Panc1 (cell line): Measurements from ENCODE around the gene DNAH3. TPM values are rescaled to one million over a fixed set of nuclear protein-coding genes. Genes with fewer than 3 reads are reported as not detected.

Experiments used
- ATAC-seq: fragments of 200-7000 bp; cut with Tn5 transposase; 2 replicates; pipeline ENCODE4 v1.9.1; 2020; ENCODE audit warnings: mild to moderate bottlenecking, moderate library complexity
- BruUV-seq: library from RNA; stranded (reverse); fragments of 400-500 nt; replicated peaks from 2 replicates; lab custom pipeline; 2021; lab: Mats Ljungman, UMichigan
- CTCF ChIA-PET: fragments of 300-600 bp; sonication (Branson Sonifier 250); formaldehyde crosslinking; loops from one replicate; lab custom pipeline; 2022; ENCODE audit warnings: antibody characterized with exemption; lab: Charles Lee
- POLR2A ChIA-PET: fragments of 300-600 bp; sonication (Branson Sonifier 250); formaldehyde crosslinking; loops from one replicate; lab custom pipeline; 2022; ENCODE audit warnings: antibody characterized with exemption; lab: Charles Lee
- DNase-seq: peaks from one replicate; pipeline ENCODE4 v3.0.0-alpha.2; 2010; ENCODE audit warnings: low read depth, low spot score
- H3K27ac ChIP-seq: 2 replicates; pipeline ENCODE4 v1.5.1; 2011; ENCODE audit warnings: mild to moderate bottlenecking, low read length, inconsistent platforms
- H3K27me3 ChIP-seq: fragments of 200-500 bp; sonication (Bioruptor generic); 2 replicates; pipeline ENCODE4 v1.6.0; 2014; ENCODE audit warnings: low read length, inconsistent platforms; ENCODE audit not compliant: control insufficient read depth, insufficient read depth
- H3K36me3 ChIP-seq: fragments of 200-500 bp; sonication (Bioruptor generic); 2 replicates; pipeline ENCODE4 v1.5.1; 2014; ENCODE audit warnings: inconsistent platforms, mild to moderate bottlenecking, low read length, moderate library complexity; ENCODE audit not compliant: control insufficient read depth, insufficient read depth
- H3K4me1 ChIP-seq: 2 replicates; pipeline ENCODE4 v1.5.1; 2011; ENCODE audit warnings: inconsistent platforms, mild to moderate bottlenecking, low read length, moderate library complexity; ENCODE audit not compliant: control insufficient read depth, insufficient read depth
- H3K4me3 ChIP-seq, 2 experiments: 2 replicates each; pipeline ENCODE4 v1.5.1; 2011 to 2012; ENCODE audit warnings: low read depth in 2 of 2, low read length in 2 of 2, mild to moderate bottlenecking in 2 of 2, inconsistent platforms in 1 of 2, moderate library complexity in 1 of 2
- H3K9me3 ChIP-seq: fragments of 200-500 bp; sonication (Bioruptor generic); 2 replicates; pipeline ENCODE4 v1.5.1; 2014; ENCODE audit warnings: low read depth, mild to moderate bottlenecking, inconsistent platforms, low read length, moderate library complexity; ENCODE audit not compliant: control insufficient read depth, insufficient read depth
- POLR2AphosphoS5 ChIP-seq: IDR thresholded peaks from 2 replicates; pipeline ENCODE4 v1.6.1; 2012; ENCODE audit warnings: mild to moderate bottlenecking, low read depth, low read length, moderate library complexity
- SIN3A ChIP-seq: IDR thresholded peaks from 2 replicates; pipeline ENCODE4 v1.6.1; 2012; ENCODE audit warnings: low read depth, mild to moderate bottlenecking, low read length, moderate library complexity, borderline replicate concordance; ENCODE audit not compliant: insufficient read depth
- TCF7L2 ChIP-seq: IDR thresholded peaks from 2 replicates; pipeline ENCODE4 v1.6.1; 2011; ENCODE audit warnings: mild to moderate bottlenecking, low read depth, low read length, inconsistent platforms
- in situ Hi-C: cut with HindIII; loops from 2 replicates; pipeline ENCODE4 v1.10.0; 2016; ENCODE audit warnings: low sequenced_read_pairs, low pct_unique_long_range_greater_than_20kb
- intact Hi-C: fragments of 100-400 bp; cut with micrococcal nuclease; formaldehyde crosslinking; loops from one replicate; pipeline ENCODE4 v1.10.0; 2022; ENCODE audit not compliant: unreplicated experiment
- total RNA-seq: library from RNA; stranded (reverse); gene quantifications from one replicate; pipeline ENCODE4 v1.2.1, GENCODE V29; 2021; ENCODE audit not compliant: unreplicated experiment
- TF ChIP-seq, protein P1 (sequence below), 2 experiments: IDR thresholded peaks; 2 replicates each; pipeline ENCODE4 v1.6.1; 2011 to 2012; ENCODE audit warnings: low read depth in 2 of 2, control low read depth in 1 of 2, low read length in 1 of 2, mild to moderate bottlenecking in 1 of 2, moderate library complexity in 1 of 2; ENCODE audit not compliant: insufficient read depth in 1 of 2
- TF ChIP-seq, protein P2 (sequence below): fragments of 450-650 bp; IDR thresholded peaks from 2 replicates; pipeline ENCODE4 v1.5.1; 2017; ENCODE audit warnings: mild to moderate bottlenecking

DNAH3 gene
- total RNA-seq, 1 experiment from 2014 or later, result 0.62 TPM

DNA sequence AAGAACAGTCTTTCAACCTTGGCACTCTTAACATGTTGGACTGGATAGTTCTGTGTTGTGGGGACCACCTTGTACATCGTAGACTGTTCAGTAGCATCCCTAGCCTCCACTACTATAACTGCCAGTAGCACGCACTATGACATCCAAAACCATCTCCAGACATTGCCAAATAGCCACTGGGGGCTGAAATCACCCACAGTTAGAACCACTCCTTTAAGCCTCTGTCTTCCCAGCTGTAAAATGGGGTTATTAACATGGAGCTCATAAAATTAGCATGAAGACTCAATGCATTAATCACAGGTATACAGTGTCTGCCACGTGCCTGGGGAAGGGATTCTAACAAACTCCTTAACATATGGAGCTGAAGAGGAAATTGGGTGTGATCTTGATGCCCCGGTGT lies 200.4 kb downstream of the DNAH3 start:
- no peaks in the 10 kb centered on the region for H3K9me3 ChIP-seq
- TF ChIP-seq SIN3A (no peak), POLR2AphosphoS5 (no peak), TCF7L2 (no peak)
- TF ChIP-seq, protein P1, sequence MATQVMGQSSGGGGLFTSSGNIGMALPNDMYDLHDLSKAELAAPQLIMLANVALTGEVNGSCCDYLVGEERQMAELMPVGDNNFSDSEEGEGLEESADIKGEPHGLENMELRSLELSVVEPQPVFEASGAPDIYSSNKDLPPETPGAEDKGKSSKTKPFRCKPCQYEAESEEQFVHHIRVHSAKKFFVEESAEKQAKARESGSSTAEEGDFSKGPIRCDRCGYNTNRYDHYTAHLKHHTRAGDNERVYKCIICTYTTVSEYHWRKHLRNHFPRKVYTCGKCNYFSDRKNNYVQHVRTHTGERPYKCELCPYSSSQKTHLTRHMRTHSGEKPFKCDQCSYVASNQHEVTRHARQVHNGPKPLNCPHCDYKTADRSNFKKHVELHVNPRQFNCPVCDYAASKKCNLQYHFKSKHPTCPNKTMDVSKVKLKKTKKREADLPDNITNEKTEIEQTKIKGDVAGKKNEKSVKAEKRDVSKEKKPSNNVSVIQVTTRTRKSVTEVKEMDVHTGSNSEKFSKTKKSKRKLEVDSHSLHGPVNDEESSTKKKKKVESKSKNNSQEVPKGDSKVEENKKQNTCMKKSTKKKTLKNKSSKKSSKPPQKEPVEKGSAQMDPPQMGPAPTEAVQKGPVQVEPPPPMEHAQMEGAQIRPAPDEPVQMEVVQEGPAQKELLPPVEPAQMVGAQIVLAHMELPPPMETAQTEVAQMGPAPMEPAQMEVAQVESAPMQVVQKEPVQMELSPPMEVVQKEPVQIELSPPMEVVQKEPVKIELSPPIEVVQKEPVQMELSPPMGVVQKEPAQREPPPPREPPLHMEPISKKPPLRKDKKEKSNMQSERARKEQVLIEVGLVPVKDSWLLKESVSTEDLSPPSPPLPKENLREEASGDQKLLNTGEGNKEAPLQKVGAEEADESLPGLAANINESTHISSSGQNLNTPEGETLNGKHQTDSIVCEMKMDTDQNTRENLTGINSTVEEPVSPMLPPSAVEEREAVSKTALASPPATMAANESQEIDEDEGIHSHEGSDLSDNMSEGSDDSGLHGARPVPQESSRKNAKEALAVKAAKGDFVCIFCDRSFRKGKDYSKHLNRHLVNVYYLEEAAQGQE (IDR thresholded peaks at IDR 0.05; ENCODE audit: insufficient read depth in 1 of 2, low read depth in 2 of 2, low read length in 1 of 2), result no peak
- TF ChIP-seq, protein P2, sequence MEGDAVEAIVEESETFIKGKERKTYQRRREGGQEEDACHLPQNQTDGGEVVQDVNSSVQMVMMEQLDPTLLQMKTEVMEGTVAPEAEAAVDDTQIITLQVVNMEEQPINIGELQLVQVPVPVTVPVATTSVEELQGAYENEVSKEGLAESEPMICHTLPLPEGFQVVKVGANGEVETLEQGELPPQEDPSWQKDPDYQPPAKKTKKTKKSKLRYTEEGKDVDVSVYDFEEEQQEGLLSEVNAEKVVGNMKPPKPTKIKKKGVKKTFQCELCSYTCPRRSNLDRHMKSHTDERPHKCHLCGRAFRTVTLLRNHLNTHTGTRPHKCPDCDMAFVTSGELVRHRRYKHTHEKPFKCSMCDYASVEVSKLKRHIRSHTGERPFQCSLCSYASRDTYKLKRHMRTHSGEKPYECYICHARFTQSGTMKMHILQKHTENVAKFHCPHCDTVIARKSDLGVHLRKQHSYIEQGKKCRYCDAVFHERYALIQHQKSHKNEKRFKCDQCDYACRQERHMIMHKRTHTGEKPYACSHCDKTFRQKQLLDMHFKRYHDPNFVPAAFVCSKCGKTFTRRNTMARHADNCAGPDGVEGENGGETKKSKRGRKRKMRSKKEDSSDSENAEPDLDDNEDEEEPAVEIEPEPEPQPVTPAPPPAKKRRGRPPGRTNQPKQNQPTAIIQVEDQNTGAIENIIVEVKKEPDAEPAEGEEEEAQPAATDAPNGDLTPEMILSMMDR, result no peak
- in situ Hi-C loops, result no loop called here
- H3K36me3 ChIP-seq, result no peaks in the 10 kb centered on the region
- H3K27me3 ChIP-seq, result no peaks in the 10 kb centered on the region; the same call in 1 of the 2 replicates
- H3K4me3 ChIP-seq, result no peak overlapping the region
- ATAC-seq (no peak), DNase-seq (no peak)
- H3K4me1 ChIP-seq, result no peaks in the 10 kb centered on the region
- intact Hi-C loops, result no loop called here
- BruUV-seq, result no TSS peak
- ChIA-PET CTCF (no interaction called here), POLR2A (no interaction called here)
- no peak overlapping the region for H3K27ac ChIP-seq

DNA sequence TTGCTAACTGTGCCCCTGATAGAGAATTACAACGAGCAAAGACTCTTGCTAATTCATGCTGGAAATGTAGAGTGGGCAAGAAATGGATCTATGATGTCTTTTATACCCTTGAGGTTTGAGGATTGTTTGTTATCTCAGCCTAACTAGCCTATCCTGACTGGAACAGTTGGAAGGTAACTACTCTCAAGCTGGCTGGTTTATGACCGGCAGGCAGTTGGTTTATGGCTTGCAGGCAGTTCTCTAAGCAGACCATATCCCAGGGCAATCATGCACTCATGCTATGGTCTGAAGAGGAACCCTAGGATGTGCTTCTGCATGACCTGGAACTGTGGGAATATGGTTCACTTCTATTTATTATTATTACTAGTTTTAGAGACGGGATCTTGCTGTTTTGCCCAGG lies 201.0 kb downstream of the DNAH3 start:
- no peak for DNase-seq
- H3K27ac ChIP-seq, result no peak overlapping the region
- H3K27me3 ChIP-seq, result no peaks in the 10 kb centered on the region; the same call in 1 of the 2 replicates
- H3K4me3 ChIP-seq, result no peak overlapping the region
- no peaks in the 10 kb centered on the region for H3K36me3 ChIP-seq
- no peak for ATAC-seq
- H3K4me1 ChIP-seq, result no peaks in the 10 kb centered on the region
- POLR2A ChIA-PET, result no interaction called here
- CTCF ChIA-PET, result no interaction called here
- no peaks in the 10 kb centered on the region for H3K9me3 ChIP-seq
- no TSS peak for BruUV-seq
- no peak for TF ChIP-seq POLR2AphosphoS5
- TF ChIP-seq, protein P1 (IDR thresholded peaks at IDR 0.05; ENCODE audit: insufficient read depth in 1 of 2, low read depth in 2 of 2, low read length in 1 of 2), result no peak
- no peak for TF ChIP-seq SIN3A
- TF ChIP-seq, protein P2, result no peak
- no peak for TF ChIP-seq TCF7L2
- intact Hi-C loops (no loop called here), in situ Hi-C loops (no loop called here)
